KMS-11 (cell line): Measurements from ENCODE around the gene MAP3K5.

ENCODE experiments used
- H2AFZ ChIP-seq: fragments of 200-600 bp; sonication (generic); 2 replicates; pipeline ENCODE4 v1.6.1; 2016; ENCODE audit warnings: antibody characterized with exemption, mixed run types, low read depth
- H3K27ac ChIP-seq: fragments of 200-600 bp; sonication (generic); 2 replicates; pipeline ENCODE4 v1.6.1; 2016; ENCODE audit warnings: mild to moderate bottlenecking, mixed run types
- H3K27me3 ChIP-seq: fragments of 200-600 bp; sonication (generic); 2 replicates; pipeline ENCODE4 v1.6.1; 2017; ENCODE audit warnings: mild to moderate bottlenecking, low read depth, mixed run types, moderate library complexity; ENCODE audit not compliant: insufficient read depth
- H3K36me3 ChIP-seq: fragments of 200-600 bp; sonication (generic); 2 replicates; pipeline ENCODE4 v1.6.1; 2017; ENCODE audit warnings: mild to moderate bottlenecking, mixed run types; ENCODE audit not compliant: insufficient read depth
- H3K4me1 ChIP-seq: fragments of 200-600 bp; sonication (generic); 2 replicates; pipeline ENCODE4 v1.6.1; 2016; ENCODE audit warnings: mild to moderate bottlenecking, low read depth, mixed run types; ENCODE audit not compliant: poor library complexity, severe bottlenecking
- H3K4me2 ChIP-seq: fragments of 200-600 bp; sonication (generic); 2 replicates; pipeline ENCODE4 v1.7.0; 2016; ENCODE audit warnings: mild to moderate bottlenecking, mixed run types
- H3K4me3 ChIP-seq: fragments of 200-600 bp; sonication (generic); IDR thresholded peaks from 2 replicates; pipeline ENCODE4 v1.6.1; 2017; ENCODE audit warnings: low read depth, low read length, mixed read lengths; ENCODE audit not compliant: insufficient read depth
- H3K79me2 ChIP-seq: fragments of 200-600 bp; sonication (generic); 2 replicates; pipeline ENCODE4 v1.6.1; 2016; ENCODE audit warnings: low read depth, mixed run types; ENCODE audit not compliant: insufficient read depth
- H3K9ac ChIP-seq: fragments of 200-600 bp; sonication (generic); 2 replicates; pipeline ENCODE4 v1.6.1; 2016; ENCODE audit warnings: mild to moderate bottlenecking, mixed run types
- H4K20me1 ChIP-seq: fragments of 200-600 bp; sonication (generic); 2 replicates; pipeline ENCODE4 v1.6.1; 2016; ENCODE audit warnings: mild to moderate bottlenecking, mixed run types; ENCODE audit not compliant: insufficient read depth
- CTCF ChIP-seq: fragments of 200-600 bp; sonication (generic); conservative IDR thresholded peaks from 2 replicates; pipeline ENCODE4 v1.6.1; 2017; ENCODE audit warnings: low read depth, mild to moderate bottlenecking, antibody characterized with exemption, low read length, moderate library complexity, mixed read lengths

The MAP3K5 gene

GRCh38 chr6:136567688-136568087, 224.6 kb downstream of the MAP3K5 start:
- TF ChIP-seq CTCF = no peak
- H3K4me2 ChIP-seq = no peak overlapping the region
- no peaks in the 10 kb centered on the region for H3K36me3 ChIP-seq
- no peak overlapping the region for H3K27ac ChIP-seq
- no peaks in the 10 kb centered on the region for H3K79me2 ChIP-seq
- no peak overlapping the region for H2AFZ ChIP-seq
- H3K4me1 ChIP-seq = peaks cover 5% of the 10 kb centered on the region
- H4K20me1 ChIP-seq = no peaks in the 10 kb centered on the region
- no peaks in the 10 kb centered on the region for H3K27me3 ChIP-seq
- no peak overlapping the region for H3K4me3 ChIP-seq
- H3K9ac ChIP-seq = no peak overlapping the region

GRCh38 chr6:136566851-136567250, 225.4 kb downstream of the MAP3K5 start:
- Histone ChIP-seq H4K20me1 (no peaks in the 10 kb centered on the region), H3K79me2 (no peaks in the 10 kb centered on the region), H3K4me1 (peaks cover 13% of the 10 kb centered on the region), H3K27ac (no peak overlapping the region), H3K4me2 (no peak overlapping the region), H3K9ac (no peak overlapping the region), H2AFZ (no peak overlapping the region), H3K4me3 (no peak overlapping the region), H3K36me3 (no peaks in the 10 kb centered on the region), H3K27me3 (no peaks in the 10 kb centered on the region)
- TF ChIP-seq CTCF = no peak

GRCh38 chr6:136566007-136566487, 226.2 kb downstream of the MAP3K5 start:
- Histone ChIP-seq H3K4me3 (no peak overlapping the region), H2AFZ (no peak overlapping the region), H3K36me3 (no peaks in the 10 kb centered on the region), H3K4me2 (no peak overlapping the region), H3K27me3 (no peaks in the 10 kb centered on the region), H3K79me2 (no peaks in the 10 kb centered on the region), H3K27ac (no peak overlapping the region), H3K9ac (no peak overlapping the region), H3K4me1 (peaks cover 14% of the 10 kb centered on the region), H4K20me1 (no peaks in the 10 kb centered on the region)
- no peak for TF ChIP-seq CTCF

- Histone ChIP-seq H4K20me1 (no peaks in the 10 kb centered on the region), H2AFZ (no peak overlapping the region), H3K4me2 (no peak overlapping the region), H3K27me3 (no peaks in the 10 kb centered on the region), H3K79me2 (no peaks in the 10 kb centered on the region), H3K4me3 (no peak overlapping the region), H3K27ac (no peak overlapping the region), H3K9ac (no peak overlapping the region), H3K36me3 (no peaks in the 10 kb centered on the region), H3K4me1 (peaks cover 14% of the 10 kb centered on the region)
- no peak for TF ChIP-seq CTCF
Observed at GRCh38 chr6:136564180-136564579, 228.1 kb downstream of the MAP3K5 start.
